ENCODE data around the gene APBA2. TPM values are rescaled to one million over a fixed set of nuclear protein-coding genes. Genes with fewer than 3 reads are reported as not detected.

APBA2 gene
- total RNA-seq, 1 donor from 2014 or later = 51.4 TPM

GRCh38 chr15:28890711-28891495 lies 5.1 kb downstream of the APBA2 start:
- DNase-seq (ENCODE audit: low read depth) = no peak
- Histone ChIP-seq H3K4me3 (ENCODE audit: low read depth, low read length) (no peak overlapping the region), H3K36me3 (ENCODE audit: control insufficient read depth, insufficient read depth, low read length) (no peaks in the 10 kb centered on the region), H3K27me3 (ENCODE audit: control insufficient read depth, insufficient read depth, low read length) (no peaks in the 10 kb centered on the region)
- no peak for TF ChIP-seq CTCF (IDR thresholded peaks at IDR 0.05; ENCODE audit: insufficient read depth, low read length, poor library complexity, severe bottlenecking)

GRCh38 chr15:28891588-28891987 lies 5.8 kb downstream of the APBA2 start:
- no peak for DNase-seq (ENCODE audit: low read depth)
- Histone ChIP-seq H3K27me3 (ENCODE audit: control insufficient read depth, insufficient read depth, low read length) (no peaks in the 10 kb centered on the region), H3K36me3 (ENCODE audit: control insufficient read depth, insufficient read depth, low read length) (no peaks in the 10 kb centered on the region), H3K4me3 (ENCODE audit: low read depth, low read length) (no peak overlapping the region)
- no peak for TF ChIP-seq CTCF (IDR thresholded peaks at IDR 0.05; ENCODE audit: insufficient read depth, low read length, poor library complexity, severe bottlenecking)

GRCh38 chr15:28892789-28893610 lies 7.2 kb downstream of the APBA2 start:
- no peak for TF ChIP-seq CTCF (IDR thresholded peaks at IDR 0.05; ENCODE audit: insufficient read depth, low read length, poor library complexity, severe bottlenecking)
- Histone ChIP-seq H3K27me3 (ENCODE audit: control insufficient read depth, insufficient read depth, low read length) (no peaks in the 10 kb centered on the region), H3K36me3 (ENCODE audit: control insufficient read depth, insufficient read depth, low read length) (no peaks in the 10 kb centered on the region), H3K4me3 (ENCODE audit: low read depth, low read length) (no peak overlapping the region)
- no peak for DNase-seq (ENCODE audit: low read depth)

GRCh38 chr15:28894631-28895030 lies 8.9 kb downstream of the APBA2 start:
- no peak for DNase-seq (ENCODE audit: low read depth)
- Histone ChIP-seq H3K36me3 (ENCODE audit: control insufficient read depth, insufficient read depth, low read length) (no peaks in the 10 kb centered on the region), H3K27me3 (ENCODE audit: control insufficient read depth, insufficient read depth, low read length) (no peaks in the 10 kb centered on the region), H3K4me3 (ENCODE audit: low read depth, low read length) (no peak overlapping the region)
- TF ChIP-seq CTCF (IDR thresholded peaks at IDR 0.05; ENCODE audit: insufficient read depth, low read length, poor library complexity, severe bottlenecking) = no peak

- no peak overlapping the region for H3K4me3 ChIP-seq (ENCODE audit: low read depth, low read length)
- TF ChIP-seq CTCF (IDR thresholded peaks at IDR 0.05; ENCODE audit: insufficient read depth, low read length, poor library complexity, severe bottlenecking) = no peak
- no peaks in the 10 kb centered on the region for H3K36me3 ChIP-seq (ENCODE audit: control insufficient read depth, insufficient read depth, low read length)
Observed at GRCh38 chr15:28895146-28895545, 9.4 kb downstream of the APBA2 start.

More at GRCh38 chr15:28895146-28895545, 9.4 kb downstream of the APBA2 start:
- no peaks in the 10 kb centered on the region for H3K27me3 ChIP-seq (ENCODE audit: control insufficient read depth, insufficient read depth, low read length)
- DNase-seq (ENCODE audit: low read depth) = no peak
